Measurements from ENCODE around the gene FAM13A. TPM values are rescaled to one million over a fixed set of nuclear protein-coding genes. Genes with fewer than 3 reads are reported as not detected.

Gene FAM13A
- total and polyA plus RNA-seq, 9 of the 15 experiments (the other 6 are each of a cell fraction or from before 2014, with no cell fraction given): 11.3 to 23.3 (median 14.7) TPM

DNA sequence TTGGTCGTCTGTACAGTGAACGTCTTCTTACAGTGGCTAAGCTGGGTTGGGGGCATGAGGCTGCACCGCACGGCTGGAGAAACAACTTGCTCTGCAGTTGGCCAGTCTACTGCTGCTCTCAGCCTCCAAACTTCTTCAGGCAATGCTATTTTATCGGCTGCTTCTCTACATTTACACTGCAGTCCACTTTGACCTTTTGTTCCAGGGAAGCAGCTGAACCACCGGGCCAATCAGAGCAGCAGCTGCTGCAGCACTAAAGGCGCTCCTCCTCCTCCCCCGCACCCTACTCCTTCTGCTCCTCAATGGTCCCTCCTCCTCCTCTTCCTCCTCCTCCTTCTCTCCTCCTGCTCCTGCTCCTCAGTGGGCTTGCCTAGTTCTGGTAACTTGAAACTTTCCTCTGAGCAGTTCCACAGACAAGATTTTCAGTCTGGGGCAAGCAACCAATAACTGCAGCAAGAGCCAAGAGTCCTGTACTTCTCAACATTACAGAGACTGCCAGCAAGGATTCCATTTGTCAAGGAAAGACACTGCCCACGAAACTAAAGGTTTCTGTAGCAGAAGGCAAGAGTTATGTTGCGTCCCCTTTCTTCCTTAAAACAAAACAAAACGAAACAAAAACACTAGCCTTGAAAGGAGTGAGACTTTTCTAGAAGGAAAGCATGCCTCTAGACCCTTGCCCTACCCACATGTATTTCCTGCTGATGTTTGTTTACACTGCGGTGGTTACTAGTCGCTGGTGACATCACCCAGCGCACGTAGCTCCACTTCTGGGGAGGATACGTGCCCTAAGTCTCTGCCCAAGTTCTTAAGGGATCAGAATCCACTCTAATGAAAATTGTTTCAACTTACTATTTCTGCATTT lies 233.7 kb downstream of the FAM13A start (continued):
- TF ChIP-seq, protein P1, sequence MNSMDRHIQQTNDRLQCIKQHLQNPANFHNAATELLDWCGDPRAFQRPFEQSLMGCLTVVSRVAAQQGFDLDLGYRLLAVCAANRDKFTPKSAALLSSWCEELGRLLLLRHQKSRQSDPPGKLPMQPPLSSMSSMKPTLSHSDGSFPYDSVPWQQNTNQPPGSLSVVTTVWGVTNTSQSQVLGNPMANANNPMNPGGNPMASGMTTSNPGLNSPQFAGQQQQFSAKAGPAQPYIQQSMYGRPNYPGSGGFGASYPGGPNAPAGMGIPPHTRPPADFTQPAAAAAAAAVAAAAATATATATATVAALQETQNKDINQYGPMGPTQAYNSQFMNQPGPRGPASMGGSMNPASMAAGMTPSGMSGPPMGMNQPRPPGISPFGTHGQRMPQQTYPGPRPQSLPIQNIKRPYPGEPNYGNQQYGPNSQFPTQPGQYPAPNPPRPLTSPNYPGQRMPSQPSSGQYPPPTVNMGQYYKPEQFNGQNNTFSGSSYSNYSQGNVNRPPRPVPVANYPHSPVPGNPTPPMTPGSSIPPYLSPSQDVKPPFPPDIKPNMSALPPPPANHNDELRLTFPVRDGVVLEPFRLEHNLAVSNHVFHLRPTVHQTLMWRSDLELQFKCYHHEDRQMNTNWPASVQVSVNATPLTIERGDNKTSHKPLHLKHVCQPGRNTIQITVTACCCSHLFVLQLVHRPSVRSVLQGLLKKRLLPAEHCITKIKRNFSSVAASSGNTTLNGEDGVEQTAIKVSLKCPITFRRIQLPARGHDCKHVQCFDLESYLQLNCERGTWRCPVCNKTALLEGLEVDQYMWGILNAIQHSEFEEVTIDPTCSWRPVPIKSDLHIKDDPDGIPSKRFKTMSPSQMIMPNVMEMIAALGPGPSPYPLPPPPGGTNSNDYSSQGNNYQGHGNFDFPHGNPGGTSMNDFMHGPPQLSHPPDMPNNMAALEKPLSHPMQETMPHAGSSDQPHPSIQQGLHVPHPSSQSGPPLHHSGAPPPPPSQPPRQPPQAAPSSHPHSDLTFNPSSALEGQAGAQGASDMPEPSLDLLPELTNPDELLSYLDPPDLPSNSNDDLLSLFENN (IDR thresholded peaks at IDR 0.05; ENCODE audit: low read depth in 2 of 2, low read length in 2 of 2): no peak
- TF ChIP-seq SOX6 (IDR thresholded peaks at IDR 0.05) (peak; percentile 68), NR2C2 (CRISPR knock-in tag; IDR thresholded peaks at IDR 0.05) (peak; percentile 94), NR2C2 (tag; IDR thresholded peaks at IDR 0.05) (peak; percentile 98), SNRNP70 (optimal IDR thresholded peaks at IDR 0.05; ENCODE audit: low read depth, low read length) (no peak), BCL6 (CRISPR knock-in tag; IDR thresholded peaks at IDR 0.05) (no peak), PHF20 (IDR thresholded peaks at IDR 0.05; ENCODE audit: partially characterized antibody) (no peak), RBFOX2 (IDR thresholded peaks at IDR 0.05; ENCODE audit: low read depth, low read length) (peak; percentile 56), ILF3 (IDR thresholded peaks at IDR 0.05; ENCODE audit: borderline replicate concordance) (no peak), RBM39 (optimal IDR thresholded peaks at IDR 0.05; ENCODE audit: low read depth, low read length) (no peak), SIN3A (IDR thresholded peaks at IDR 0.05; ENCODE audit: borderline replicate concordance in 2 of 2, control insufficient read depth in 1 of 2, low read depth in 2 of 2, low read length in 2 of 2) (peak in 1 of 2 experiments; percentile 40; a peak in 1 of 4 replicates), TAL1 (IDR thresholded peaks at IDR 0.05) (no peak), ZNF79 (CRISPR knock-in tag; IDR thresholded peaks at IDR 0.05; ENCODE audit: low read depth) (no peak), WHSC1 (IDR thresholded peaks at IDR 0.05; ENCODE audit: low read length) (no peak)
- TF ChIP-seq, protein P2, sequence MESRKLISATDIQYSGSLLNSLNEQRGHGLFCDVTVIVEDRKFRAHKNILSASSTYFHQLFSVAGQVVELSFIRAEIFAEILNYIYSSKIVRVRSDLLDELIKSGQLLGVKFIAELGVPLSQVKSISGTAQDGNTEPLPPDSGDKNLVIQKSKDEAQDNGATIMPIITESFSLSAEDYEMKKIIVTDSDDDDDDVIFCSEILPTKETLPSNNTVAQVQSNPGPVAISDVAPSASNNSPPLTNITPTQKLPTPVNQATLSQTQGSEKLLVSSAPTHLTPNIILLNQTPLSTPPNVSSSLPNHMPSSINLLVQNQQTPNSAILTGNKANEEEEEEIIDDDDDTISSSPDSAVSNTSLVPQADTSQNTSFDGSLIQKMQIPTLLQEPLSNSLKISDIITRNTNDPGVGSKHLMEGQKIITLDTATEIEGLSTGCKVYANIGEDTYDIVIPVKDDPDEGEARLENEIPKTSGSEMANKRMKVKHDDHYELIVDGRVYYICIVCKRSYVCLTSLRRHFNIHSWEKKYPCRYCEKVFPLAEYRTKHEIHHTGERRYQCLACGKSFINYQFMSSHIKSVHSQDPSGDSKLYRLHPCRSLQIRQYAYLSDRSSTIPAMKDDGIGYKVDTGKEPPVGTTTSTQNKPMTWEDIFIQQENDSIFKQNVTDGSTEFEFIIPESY (CRISPR knock-in tag; IDR thresholded peaks at IDR 0.05): no peak
- TF ChIP-seq, protein P3, sequence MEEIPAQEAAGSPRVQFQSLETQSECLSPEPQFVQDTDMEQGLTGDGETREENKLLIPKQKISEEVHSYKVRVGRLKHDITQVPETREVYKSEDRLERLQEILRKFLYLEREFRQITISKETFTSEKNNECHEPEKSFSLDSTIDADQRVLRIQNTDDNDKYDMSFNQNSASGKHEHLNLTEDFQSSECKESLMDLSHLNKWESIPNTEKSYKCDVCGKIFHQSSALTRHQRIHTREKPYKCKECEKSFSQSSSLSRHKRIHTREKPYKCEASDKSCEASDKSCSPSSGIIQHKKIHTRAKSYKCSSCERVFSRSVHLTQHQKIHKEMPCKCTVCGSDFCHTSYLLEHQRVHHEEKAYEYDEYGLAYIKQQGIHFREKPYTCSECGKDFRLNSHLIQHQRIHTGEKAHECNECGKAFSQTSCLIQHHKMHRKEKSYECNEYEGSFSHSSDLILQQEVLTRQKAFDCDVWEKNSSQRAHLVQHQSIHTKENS (CRISPR knock-in tag; IDR thresholded peaks at IDR 0.05): no peak

Data from K562 (cell line).